Measurements from ENCODE around the gene CCR5AS.

Gene CCR5AS

DNA sequence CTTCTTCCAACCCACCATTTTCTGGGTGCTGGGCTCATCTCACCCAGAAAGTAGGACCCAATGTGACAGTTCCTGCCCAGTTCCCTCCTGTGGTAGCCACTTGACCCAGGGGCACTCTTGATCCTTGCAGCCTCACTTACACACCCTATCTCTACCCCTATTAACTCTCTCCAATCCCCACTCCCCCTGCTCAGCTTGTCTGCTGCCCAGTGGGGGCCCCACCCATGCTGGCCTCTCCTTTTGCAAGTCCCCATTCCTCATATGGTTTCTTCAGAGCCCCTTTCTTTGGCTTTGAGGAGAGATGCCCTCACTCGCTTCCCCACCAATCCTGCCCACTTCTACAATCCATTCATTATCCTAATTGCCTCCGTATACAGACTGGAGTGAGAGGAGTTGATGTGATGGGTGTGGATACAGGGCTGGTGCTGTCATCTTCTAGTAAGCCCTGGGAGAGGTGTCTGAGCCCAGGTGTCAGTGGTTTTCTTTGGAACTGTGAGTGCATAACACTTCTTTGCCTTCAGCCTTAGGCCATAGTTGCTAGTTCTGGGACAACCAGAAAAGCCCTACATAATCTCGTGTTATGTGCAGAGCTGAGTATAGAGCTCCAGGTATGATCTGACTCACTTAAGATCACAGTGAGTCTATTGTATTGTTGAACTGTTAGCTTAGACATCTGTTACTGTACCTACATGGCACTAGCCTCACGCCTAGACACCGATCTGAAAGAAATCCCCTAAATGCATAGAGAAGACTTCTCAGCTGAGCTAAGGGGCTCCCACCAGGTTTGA lies 40.9 kb downstream of the CCR5AS start:
- Histone ChIP-seq H3K9me3 (no peaks in the 10 kb centered on the region), H3K27me3 (no peaks in the 10 kb centered on the region), H3K4me3 (no peak overlapping the region), H3K36me3 (no peaks in the 10 kb centered on the region), H3K4me1 (no peaks in the 10 kb centered on the region), H3K27ac (no peak overlapping the region)
- DNase-seq (ENCODE audit: low spot score in 2 of 2) = no peak
- intact Hi-C loops (cut with DNase I) = no loop called here
- TF ChIP-seq, protein P1, sequence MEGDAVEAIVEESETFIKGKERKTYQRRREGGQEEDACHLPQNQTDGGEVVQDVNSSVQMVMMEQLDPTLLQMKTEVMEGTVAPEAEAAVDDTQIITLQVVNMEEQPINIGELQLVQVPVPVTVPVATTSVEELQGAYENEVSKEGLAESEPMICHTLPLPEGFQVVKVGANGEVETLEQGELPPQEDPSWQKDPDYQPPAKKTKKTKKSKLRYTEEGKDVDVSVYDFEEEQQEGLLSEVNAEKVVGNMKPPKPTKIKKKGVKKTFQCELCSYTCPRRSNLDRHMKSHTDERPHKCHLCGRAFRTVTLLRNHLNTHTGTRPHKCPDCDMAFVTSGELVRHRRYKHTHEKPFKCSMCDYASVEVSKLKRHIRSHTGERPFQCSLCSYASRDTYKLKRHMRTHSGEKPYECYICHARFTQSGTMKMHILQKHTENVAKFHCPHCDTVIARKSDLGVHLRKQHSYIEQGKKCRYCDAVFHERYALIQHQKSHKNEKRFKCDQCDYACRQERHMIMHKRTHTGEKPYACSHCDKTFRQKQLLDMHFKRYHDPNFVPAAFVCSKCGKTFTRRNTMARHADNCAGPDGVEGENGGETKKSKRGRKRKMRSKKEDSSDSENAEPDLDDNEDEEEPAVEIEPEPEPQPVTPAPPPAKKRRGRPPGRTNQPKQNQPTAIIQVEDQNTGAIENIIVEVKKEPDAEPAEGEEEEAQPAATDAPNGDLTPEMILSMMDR (IDR thresholded peaks at IDR 0.05) = no peak

DNA sequence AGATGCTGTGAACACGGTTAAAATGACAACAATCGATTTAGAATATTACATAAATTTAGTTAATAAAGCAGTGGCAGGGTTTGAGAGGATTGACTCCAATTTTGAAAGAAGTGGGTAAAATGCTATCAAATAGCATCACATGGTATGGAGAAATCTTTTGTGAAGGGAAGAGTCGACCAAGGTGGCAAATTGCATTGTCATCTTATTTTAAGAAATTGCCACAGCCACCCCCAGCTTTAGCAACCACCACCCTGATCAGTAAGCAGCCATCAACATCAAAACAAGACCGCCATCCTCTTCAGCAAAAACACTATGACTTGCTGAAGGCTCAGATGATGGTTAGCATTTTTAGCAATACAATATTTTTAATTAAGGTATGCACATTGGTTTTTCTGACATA lies 41.8 kb downstream of the CCR5AS start:
- no peak for DNase-seq (ENCODE audit: low spot score in 2 of 2)
- no peaks in the 10 kb centered on the region for H3K9me3 ChIP-seq
- no peak overlapping the region for H3K4me3 ChIP-seq
- intact Hi-C loops (cut with DNase I) = no loop called here
- TF ChIP-seq, protein P1 (IDR thresholded peaks at IDR 0.05) = no peak
- H3K36me3 ChIP-seq = no peaks in the 10 kb centered on the region
- H3K4me1 ChIP-seq = no peaks in the 10 kb centered on the region
- no peak overlapping the region for H3K27ac ChIP-seq
- no peaks in the 10 kb centered on the region for H3K27me3 ChIP-seq

DNA sequence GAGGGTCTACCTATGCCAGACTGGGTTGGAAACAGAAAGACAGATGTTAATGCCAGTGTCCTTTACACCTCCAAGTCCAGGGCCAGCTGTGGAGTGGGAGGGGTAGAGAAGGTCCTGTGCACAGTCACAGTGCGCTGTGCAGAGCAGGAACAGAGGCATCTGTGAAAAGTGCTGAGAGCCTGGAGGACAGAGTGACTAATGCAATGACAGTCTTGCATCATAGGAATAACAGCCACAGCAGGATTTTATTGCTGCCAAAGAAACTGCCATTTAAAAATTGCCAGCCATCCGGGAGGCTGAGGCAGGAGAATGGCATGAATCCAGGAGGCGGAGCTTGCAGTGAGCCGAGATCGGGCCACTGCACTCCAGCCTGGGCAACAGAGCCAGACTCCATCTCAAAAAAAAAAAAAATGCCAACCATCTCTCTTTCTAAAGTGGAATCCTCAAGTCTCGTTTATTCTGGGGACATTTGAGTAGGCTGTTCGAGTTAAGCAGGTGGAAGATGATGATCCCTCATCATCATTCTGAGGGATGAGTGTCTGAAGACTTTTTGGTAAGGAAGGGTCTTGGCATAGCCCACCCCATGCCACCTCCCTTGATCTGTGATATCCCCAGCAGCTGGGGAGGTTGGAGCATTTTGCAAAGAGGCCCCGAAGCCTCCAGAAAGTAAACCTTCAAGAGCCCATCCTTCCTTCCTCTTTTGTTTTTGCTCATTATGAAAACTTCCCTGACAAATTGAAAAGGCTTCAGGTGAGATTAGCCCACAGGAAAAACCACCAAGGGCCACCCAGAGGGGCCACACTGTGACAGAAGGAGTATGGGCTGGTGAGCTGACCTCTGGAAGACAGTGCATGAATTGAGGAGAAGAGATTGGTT lies 45.2 kb downstream of the CCR5AS start:
- no peak overlapping the region for H3K4me3 ChIP-seq
- TF ChIP-seq, protein P1 (IDR thresholded peaks at IDR 0.05) = no peak
- H3K27me3 ChIP-seq = no peaks in the 10 kb centered on the region
- H3K9me3 ChIP-seq = no peaks in the 10 kb centered on the region
- intact Hi-C loops (cut with DNase I) = no loop called here
- no peak overlapping the region for H3K27ac ChIP-seq
- no peaks in the 10 kb centered on the region for H3K36me3 ChIP-seq
- H3K4me1 ChIP-seq = no peaks in the 10 kb centered on the region
- no peak for DNase-seq (ENCODE audit: low spot score in 2 of 2)

DNA sequence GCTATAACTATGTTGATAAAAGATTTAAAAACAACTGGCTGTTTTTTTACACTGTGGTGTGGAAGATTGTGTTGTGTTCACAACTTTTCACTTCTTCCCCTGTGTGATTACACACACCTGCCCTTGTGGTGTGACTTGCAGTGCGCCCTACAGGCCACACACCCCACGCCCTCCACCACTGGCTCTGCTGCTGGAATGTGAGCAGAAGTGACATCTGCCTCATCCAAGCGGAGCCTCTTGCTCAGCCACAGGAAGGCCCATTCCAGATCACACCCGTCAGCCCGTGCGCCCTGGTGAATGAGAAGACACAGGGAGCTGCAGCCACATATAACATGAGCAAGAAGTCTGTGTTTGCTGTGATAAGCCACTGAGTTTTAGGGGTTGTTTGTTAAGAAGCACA lies 46.0 kb downstream of the CCR5AS start:
- Histone ChIP-seq H3K36me3 (no peaks in the 10 kb centered on the region), H3K4me3 (no peak overlapping the region), H3K27ac (no peak overlapping the region), H3K4me1 (no peaks in the 10 kb centered on the region), H3K27me3 (no peaks in the 10 kb centered on the region), H3K9me3 (no peaks in the 10 kb centered on the region)
- TF ChIP-seq, protein P1 (IDR thresholded peaks at IDR 0.05) = no peak
- no peak for DNase-seq (ENCODE audit: low spot score in 2 of 2)
- intact Hi-C loops (cut with DNase I) = no loop called here

DNA sequence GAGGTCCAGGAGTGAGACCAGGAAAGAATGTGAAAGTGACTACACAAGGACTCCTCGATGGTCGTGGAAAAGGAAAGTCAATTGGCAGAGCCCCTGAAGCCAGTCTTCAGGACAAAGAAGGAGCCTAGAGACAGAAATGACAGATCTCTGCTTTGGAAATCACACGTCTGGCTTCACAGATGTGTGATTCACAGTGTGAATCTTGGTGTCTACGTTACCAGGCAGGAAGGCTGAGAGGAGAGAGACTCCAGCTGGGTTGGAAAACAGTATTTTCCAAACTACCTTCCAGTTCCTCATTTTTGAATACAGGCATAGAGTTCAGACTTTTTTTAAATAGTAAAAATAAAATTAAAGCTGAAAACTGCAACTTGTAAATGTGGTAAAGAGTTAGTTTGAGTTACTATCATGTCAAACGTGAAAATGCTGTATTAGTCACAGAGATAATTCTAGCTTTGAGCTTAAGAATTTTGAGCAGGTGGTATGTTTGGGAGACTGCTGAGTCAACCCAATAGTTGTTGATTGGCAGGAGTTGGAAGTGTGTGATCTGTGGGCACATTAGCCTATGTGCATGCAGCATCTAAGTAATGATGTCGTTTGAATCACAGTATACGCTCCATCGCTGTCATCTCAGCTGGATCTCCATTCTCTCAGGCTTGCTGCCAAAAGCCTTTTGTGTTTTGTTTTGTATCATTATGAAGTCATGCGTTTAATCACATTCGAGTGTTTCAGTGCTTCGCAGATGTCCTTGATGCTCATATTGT lies 47.0 kb downstream of the CCR5AS start:
- Histone ChIP-seq H3K4me3 (no peak overlapping the region), H3K27ac (no peak overlapping the region), H3K9me3 (no peaks in the 10 kb centered on the region), H3K36me3 (no peaks in the 10 kb centered on the region), H3K4me1 (no peaks in the 10 kb centered on the region), H3K27me3 (no peaks in the 10 kb centered on the region)
- TF ChIP-seq, protein P1 (IDR thresholded peaks at IDR 0.05) = no peak
- no peak for DNase-seq (ENCODE audit: low spot score in 2 of 2)
- intact Hi-C loops (cut with DNase I) = no loop called here

Data from ascending aorta (tissue), 2 donors.